ENCODE measurements around the gene FHL3.
"Not testable (repeated sequence)": the region's sequence is repeated elsewhere in the genome, so short reads cannot be mapped to it uniquely, and the experiment has no call there.

FHL3 gene

GRCh38 chr1:37983546-37983945 is 21.8 kb downstream of the FHL3 start:
- no peak for DNase-seq

- no peak for DNase-seq
These were observed 26.8 kb downstream of the FHL3 start for GRCh38 chr1:37978541-37978940.

- DNase-seq: not testable (repeated sequence)
These were observed 30.2 kb downstream of the FHL3 start for GRCh38 chr1:37975083-37975482.

- no peak for DNase-seq
These were observed 30.7 kb downstream of the FHL3 start for GRCh38 chr1:37974567-37974966.

GRCh38 chr1:37973684-37974083 is 31.6 kb downstream of the FHL3 start:
- DNase-seq: not testable (repeated sequence)

- no peak for DNase-seq
These were observed 40.0 kb downstream of the FHL3 start for GRCh38 chr1:37965301-37965700.

- DNase-seq: not testable (repeated sequence)
These were observed 41.2 kb downstream of the FHL3 start for GRCh38 chr1:37964106-37964505.

- no peak for DNase-seq
These were observed 46.6 kb downstream of the FHL3 start for GRCh38 chr1:37958690-37959089.

GRCh38 chr1:37955685-37956084 is 49.6 kb downstream of the FHL3 start:
- DNase-seq: no peak

GRCh38 chr1:37954316-37954971 is 50.9 kb downstream of the FHL3 start:
- no peak for DNase-seq

- DNase-seq: no peak
These were observed 52.6 kb downstream of the FHL3 start for GRCh38 chr1:37952738-37953137.

- DNase-seq: no peak
These were observed 53.3 kb downstream of the FHL3 start for GRCh38 chr1:37951783-37952624.

- DNase-seq: no peak
These were observed 54.1 kb downstream of the FHL3 start for GRCh38 chr1:37951041-37951782.

- DNase-seq: no peak
These were observed 55.7 kb downstream of the FHL3 start for GRCh38 chr1:37949524-37950152.

GRCh38 chr1:37948841-37949240 is 56.5 kb downstream of the FHL3 start:
- DNase-seq: no peak

GRCh38 chr1:37948166-37948565 is 57.1 kb downstream of the FHL3 start:
- DNase-seq: no peak

- no peak for DNase-seq
These were observed 58.0 kb downstream of the FHL3 start for GRCh38 chr1:37947364-37947763.
